Measurements from ENCODE around the gene SHROOM3.
"Not testable (repeated sequence)": the region's sequence is repeated elsewhere in the genome, so short reads cannot be mapped to it uniquely, and the experiment has no call there.

Gene SHROOM3

GRCh38 chr4:76434901-76435527, at the start of gene SHROOM3:
Gene SHROOM3 (plus strand): TSS chr4:76435229. CDS start chr4:76436053, 824 bp downstream.
- DNase-seq, result no peak

DNA sequence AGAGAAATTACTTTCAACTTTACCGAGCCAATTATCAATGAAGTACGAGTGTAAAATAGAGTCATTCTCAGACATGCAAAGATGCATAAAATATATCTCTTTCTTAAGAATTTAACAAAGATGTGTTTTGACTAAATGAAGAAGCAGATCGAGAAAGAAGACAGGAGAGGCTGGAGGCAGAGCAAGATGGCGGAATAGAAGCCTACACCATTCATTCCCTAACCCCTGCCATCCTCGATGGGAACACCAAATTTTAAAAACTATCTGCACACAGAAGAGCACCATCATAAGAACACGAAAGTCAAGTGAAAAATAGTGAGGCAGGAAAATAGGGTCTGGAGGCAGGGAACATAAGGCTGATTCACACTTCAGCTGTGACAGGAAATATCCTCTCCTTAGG, 49.1 kb upstream of the SHROOM3 start:
- DNase-seq, result no peak

- no peak for DNase-seq
These were observed 48.3 kb upstream of the SHROOM3 start for GRCh38 chr4:76386566-76387305.

GRCh38 chr4:76388160-76388908, 46.7 kb upstream of the SHROOM3 start:
- no peak for DNase-seq

DNA sequence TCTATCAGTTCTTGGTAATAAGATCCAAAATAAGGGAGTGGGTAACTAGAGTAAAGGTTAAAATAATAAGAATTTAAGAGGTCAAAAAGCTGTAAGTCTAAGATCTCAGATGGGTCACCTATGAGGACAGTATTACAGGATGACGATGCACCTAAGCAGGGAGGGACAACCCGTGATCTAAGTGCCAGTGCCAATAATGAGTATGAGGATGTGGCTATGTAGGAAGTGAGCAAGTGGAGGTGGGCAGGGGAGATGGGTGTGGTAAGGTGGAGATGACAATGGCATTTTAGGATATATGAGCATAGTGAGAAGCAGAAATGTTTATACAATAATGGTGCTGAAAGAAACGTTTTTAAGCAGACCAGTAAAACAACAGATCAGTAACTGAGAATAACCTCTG, 33.4 kb upstream of the SHROOM3 start:
- no peak for DNase-seq

GRCh38 chr4:76406081-76406480, 28.9 kb upstream of the SHROOM3 start:
- no peak for DNase-seq

DNA sequence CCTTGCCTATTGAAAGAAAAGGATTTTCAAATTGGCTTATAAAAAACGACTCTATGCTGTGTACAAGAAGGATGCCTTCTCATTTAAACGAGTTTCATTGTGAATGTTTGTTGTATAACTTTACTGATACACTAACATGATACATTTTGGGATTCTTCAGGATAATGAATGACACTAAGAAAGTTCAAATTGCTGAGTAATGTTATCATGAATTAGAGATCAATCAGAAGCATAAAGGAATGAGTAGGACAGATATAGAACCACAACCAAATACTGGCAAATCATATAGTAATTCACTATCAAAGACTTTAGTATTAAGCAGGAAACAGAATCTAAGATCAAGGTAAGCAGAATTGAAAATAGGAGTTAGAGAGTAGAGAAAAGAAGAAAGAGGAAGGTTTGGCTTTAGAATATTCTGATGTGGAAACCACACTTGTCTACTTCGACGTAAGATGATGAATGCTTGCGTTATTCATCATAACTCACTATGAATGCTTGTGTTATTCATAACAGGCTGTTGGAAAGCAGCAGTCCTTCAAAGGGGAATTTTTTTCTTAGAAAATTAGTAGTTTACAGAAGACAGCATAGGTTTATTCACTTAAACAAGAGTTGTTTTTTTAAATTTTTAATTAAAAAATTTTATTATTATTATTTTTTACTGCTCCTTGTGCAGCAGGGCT, 27.4 kb upstream of the SHROOM3 start:
- DNase-seq, result no peak

DNA sequence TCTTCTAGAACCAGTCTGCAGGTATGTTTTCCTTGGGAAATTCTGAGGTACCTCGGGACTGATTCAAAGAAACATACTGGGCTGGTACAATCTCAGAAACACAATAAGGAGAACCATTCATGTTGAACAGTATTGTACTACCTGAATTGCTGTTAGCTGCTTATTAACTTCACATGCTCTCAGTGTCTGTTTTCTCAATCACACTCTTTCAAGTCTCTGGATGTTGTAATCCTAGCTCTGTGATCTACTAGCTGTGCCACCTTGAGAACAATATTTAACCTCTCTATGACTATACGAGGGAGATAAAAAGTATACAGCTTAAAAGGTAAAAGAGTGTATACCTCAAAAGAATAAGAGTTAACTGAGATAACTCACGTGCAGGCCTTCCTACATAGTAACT, 24.4 kb upstream of the SHROOM3 start:
- no peak for DNase-seq

GRCh38 chr4:76420188-76420761, 14.8 kb upstream of the SHROOM3 start:
- DNase-seq, result no peak

- DNase-seq, result no peak
These were observed 14.1 kb upstream of the SHROOM3 start, which contains the start of gene CCDC158 for GRCh38 chr4:76420762-76421581. Gene CCDC158 (minus strand): TSS chr4:76421141. CDS start chr4:76403207, 17,934 bp downstream.

GRCh38 chr4:76423159-76423558, 11.9 kb upstream of the SHROOM3 start:
- DNase-seq, result not testable (repeated sequence)

GRCh38 chr4:76426272-76426671, 8.8 kb upstream of the SHROOM3 start:
- DNase-seq, result no peak

- no peak for DNase-seq
These were observed 5.4 kb upstream of the SHROOM3 start for GRCh38 chr4:76429636-76430035.

GRCh38 chr4:76430519-76431388, 4.3 kb upstream of the SHROOM3 start:
- DNase-seq, result no peak

GRCh38 chr4:76435528-76436319, 695 bp downstream of the SHROOM3 start:
- DNase-seq, result no peak

DNA sequence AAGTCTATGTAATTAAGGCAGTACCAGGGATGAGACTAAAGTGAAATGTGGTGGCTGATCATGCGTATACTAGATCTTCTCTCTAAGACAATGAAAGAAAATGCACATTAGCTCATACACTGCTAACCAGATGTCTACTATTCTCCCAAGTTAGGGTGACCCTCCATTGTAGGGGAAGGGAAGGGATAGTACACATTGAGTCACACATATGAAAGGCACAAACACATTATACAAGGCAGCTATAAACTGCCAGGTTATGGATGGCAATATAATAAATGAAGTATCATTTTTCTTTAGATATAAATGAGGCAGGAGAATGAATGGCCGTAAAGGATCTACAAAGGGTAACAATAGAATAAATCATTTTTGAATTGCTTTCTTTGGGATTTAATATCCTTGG, 4.5 kb downstream of the SHROOM3 start:
- DNase-seq, result no peak

GRCh38 chr4:76441881-76442280, 6.9 kb downstream of the SHROOM3 start:
- no peak for DNase-seq

GRCh38 chr4:76442807-76443206, 7.8 kb downstream of the SHROOM3 start:
- DNase-seq, result no peak

- DNase-seq, result no peak
These were observed 8.3 kb downstream of the SHROOM3 start for GRCh38 chr4:76443376-76443775.

DNA sequence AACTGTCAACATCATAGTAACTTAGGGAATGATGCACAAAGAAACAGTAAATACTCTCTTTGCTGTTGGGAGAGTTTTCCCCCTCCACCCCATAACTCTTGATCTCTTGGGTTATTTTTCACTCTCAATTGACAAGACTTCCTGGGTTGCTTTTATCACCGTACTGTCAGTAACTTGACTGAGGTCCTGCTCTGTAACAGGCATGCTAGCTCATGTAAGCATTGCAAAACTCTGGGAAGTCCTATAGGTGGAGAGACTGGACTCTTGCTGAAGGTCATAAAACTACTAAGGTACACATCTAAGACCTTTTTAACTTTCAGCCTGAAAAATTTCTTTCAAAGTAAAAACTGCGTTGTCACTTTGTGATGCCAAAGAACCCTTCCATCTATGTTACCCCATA, 10.9 kb downstream of the SHROOM3 start:
- DNase-seq, result no peak
